Endodermal cell (in vitro differentiated cells): ENCODE results near the gene TOR3A. TPM values are rescaled to one million over a fixed set of nuclear protein-coding genes. Genes with fewer than 3 reads are reported as not detected.

Experiments used
- DNase-seq: peaks from one replicate; pipeline ENCODE4 v3.0.0-alpha.2; 2017
- H3K27ac ChIP-seq: 2 replicates; pipeline ENCODE4 v1.5.1; 2013; ENCODE audit warnings: mild to moderate bottlenecking, low read depth, low read length, moderate library complexity
- H3K27me3 ChIP-seq: 2 replicates; pipeline ENCODE4 v1.6.1; 2013; ENCODE audit warnings: mild to moderate bottlenecking, low read length, moderate library complexity; ENCODE audit not compliant: insufficient read depth, control insufficient read depth, poor library complexity, severe bottlenecking
- H3K36me3 ChIP-seq: 2 replicates; pipeline ENCODE4 v1.7.0; 2013; ENCODE audit warnings: mild to moderate bottlenecking, low read length, moderate library complexity; ENCODE audit not compliant: control insufficient read depth, insufficient read depth
- H3K4me1 ChIP-seq: one replicate; pipeline ENCODE4 v1.7.0; 2013; ENCODE audit warnings: low read length; ENCODE audit not compliant: control insufficient read depth, insufficient read depth
- H3K4me3 ChIP-seq: 2 replicates; pipeline ENCODE4 v1.5.1; 2013; ENCODE audit warnings: mild to moderate bottlenecking, low read length, moderate library complexity
- H3K9ac ChIP-seq: 2 replicates; pipeline ENCODE4 v1.6.1; 2013; ENCODE audit warnings: mild to moderate bottlenecking, low read length, moderate library complexity; ENCODE audit not compliant: poor library complexity, severe bottlenecking; ENCODE audit errors: extremely low read depth
- H3K9me3 ChIP-seq: 2 replicates; pipeline ENCODE4 v1.6.1; 2013; ENCODE audit warnings: mild to moderate bottlenecking, low read length, moderate library complexity; ENCODE audit not compliant: control insufficient read depth
- H3K27ac Mint-ChIP-seq: 2 replicates; pipeline ENCODE4 v1.8.0; 2020; ENCODE audit warnings: mixed read lengths
- H3K27me3 Mint-ChIP-seq: 2 replicates; pipeline ENCODE4 v1.8.0; 2021; ENCODE audit warnings: mild to moderate bottlenecking, mixed read lengths; ENCODE audit not compliant: insufficient read depth
- H3K36me3 Mint-ChIP-seq: 2 replicates; pipeline ENCODE4 v1.8.0; 2020; ENCODE audit warnings: low read depth, mixed read lengths
- H3K4me1 Mint-ChIP-seq: 2 replicates; pipeline ENCODE4 v1.8.0; 2020; ENCODE audit warnings: mixed read lengths
- H3K4me3 Mint-ChIP-seq: 2 replicates; pipeline ENCODE4 v1.8.0; 2020; ENCODE audit warnings: mild to moderate bottlenecking, moderate library complexity, mixed read lengths
- H3K9me3 Mint-ChIP-seq: 2 replicates; pipeline ENCODE4 v1.8.0; 2020; ENCODE audit warnings: mild to moderate bottlenecking, mixed read lengths
- CTCF ChIP-seq: fragments of 200-600 bp; sonication (generic); conservative IDR thresholded peaks from 2 replicates; pipeline ENCODE4 v1.5.0; 2021; ENCODE audit warnings: antibody characterized with exemption, mild to moderate bottlenecking
- WGBS, 2 experiments: methylation state at CpG; one replicate each; pipeline versions ENCODE4 v1.1.5 to v1.1.7; 2013; ENCODE audit warnings: missing lambda C conversion rate in 2 of 2, mixed read lengths in 1 of 2; ENCODE audit not compliant: insufficient coverage in 1 of 2, insufficient read length in 1 of 2; 5-methylcytosine and 5-hydroxymethylcytosine counted together
- total RNA-seq, 2 donors: library from RNA; stranded (reverse); fragmentation: NEBNext Ultra II Directional in 1 of 2; extraction: Animal tissue kit (Norgen Biotek cat#: 25700) in 1 of 2; gene quantifications; 2 replicates in 1 of 2; 3 replicates in 1 of 2; pipeline ENCODE4 v1.2.1, GENCODE V29; 2021

TOR3A gene
- total RNA-seq, 2 donors from 2014 or later, result 23.4 to 24.7 TPM

- H3K36me3 ChIP-seq, result peaks cover 9% of the 10 kb centered on the region
- DNase-seq, result no peak
- TF ChIP-seq CTCF, result no peak
- 93 to 96% methylated on average over 7 to 14 of the region's 14 CpGs for WGBS, 2 experiments
- no peak overlapping the region for H3K9ac ChIP-seq
- Mint-ChIP-seq H3K27me3 (no peaks in the 10 kb centered on the region), H3K27ac (no peak overlapping the region), H3K36me3 (peaks cover 16% of the 10 kb centered on the region), H3K4me1 (peaks cover 2% of the 10 kb centered on the region), H3K9me3 (peaks cover under 1% of the 10 kb centered on the region), H3K4me3 (no peak overlapping the region)
- H3K4me1 ChIP-seq, result no peaks in the 10 kb centered on the region
- no peaks in the 10 kb centered on the region for H3K9me3 ChIP-seq
- no peaks in the 10 kb centered on the region for H3K27me3 ChIP-seq
- H3K4me3 ChIP-seq, result no peak overlapping the region
- no peak overlapping the region for H3K27ac ChIP-seq
These were observed 34.8 kb upstream of the TOR3A start for GRCh38 chr1:179046808-179047635.

GRCh38 chr1:179047636-179047997 lies 34.3 kb upstream of the TOR3A start:
- Mint-ChIP-seq H3K36me3 (peaks cover 13% of the 10 kb centered on the region), H3K4me3 (no peak overlapping the region), H3K9me3 (no peaks in the 10 kb centered on the region), H3K4me1 (peaks cover 3% of the 10 kb centered on the region), H3K27ac (no peak overlapping the region), H3K27me3 (no peaks in the 10 kb centered on the region)
- no peak overlapping the region for H3K4me3 ChIP-seq
- DNase-seq, result no peak
- no peak overlapping the region for H3K9ac ChIP-seq
- H3K27me3 ChIP-seq, result no peaks in the 10 kb centered on the region
- H3K36me3 ChIP-seq, result peaks cover 9% of the 10 kb centered on the region
- no peak for TF ChIP-seq CTCF
- H3K9me3 ChIP-seq, result no peaks in the 10 kb centered on the region
- no peaks in the 10 kb centered on the region for H3K4me1 ChIP-seq
- no peak overlapping the region for H3K27ac ChIP-seq

- Mint-ChIP-seq H3K4me1 (peaks cover 12% of the 10 kb centered on the region), H3K36me3 (peaks cover 11% of the 10 kb centered on the region), H3K27me3 (no peaks in the 10 kb centered on the region), H3K4me3 (no peak overlapping the region), H3K9me3 (no peaks in the 10 kb centered on the region), H3K27ac (no peak overlapping the region)
- H3K9ac ChIP-seq, result no peak overlapping the region
- H3K27me3 ChIP-seq, result no peaks in the 10 kb centered on the region
- H3K4me1 ChIP-seq, result no peaks in the 10 kb centered on the region
- no peaks in the 10 kb centered on the region for H3K9me3 ChIP-seq
- 100% methylated on average over 1 of the region's 1 CpG for WGBS, 2 experiments
- peaks cover 9% of the 10 kb centered on the region for H3K36me3 ChIP-seq
- H3K27ac ChIP-seq, result no peak overlapping the region
- DNase-seq, result no peak
- no peak for TF ChIP-seq CTCF
- no peak overlapping the region for H3K4me3 ChIP-seq
These were observed 33.3 kb upstream of the TOR3A start for GRCh38 chr1:179048339-179049124.
